ENCODE measurements around the gene ANKRD10.

DNA sequence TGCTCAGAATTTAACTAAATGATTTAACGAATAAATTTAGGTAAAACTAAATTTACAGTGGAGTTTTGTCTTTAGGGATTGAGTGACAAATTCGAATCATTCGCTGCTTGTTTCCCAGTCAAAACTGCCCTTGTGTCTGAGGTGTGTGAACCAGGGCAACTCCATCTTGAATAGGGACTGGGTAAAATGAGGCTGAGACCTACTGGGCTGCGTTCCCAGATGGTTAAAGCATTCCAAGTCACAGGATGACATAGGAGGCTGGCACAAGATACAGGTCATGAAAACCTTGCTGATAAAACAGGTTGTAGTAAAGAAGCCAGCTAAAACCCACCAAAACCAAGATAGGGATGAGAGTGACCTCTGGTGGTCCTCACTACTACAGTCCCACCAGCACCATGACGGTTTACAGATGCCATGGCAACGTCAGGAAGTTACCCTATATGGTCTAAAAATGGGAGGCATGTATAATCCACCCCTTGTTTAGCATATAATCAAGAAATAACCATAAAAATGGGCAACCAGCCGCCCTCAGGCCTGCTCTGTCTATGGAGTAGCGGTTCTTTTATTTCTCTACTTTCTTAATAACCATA lies 10.2 kb upstream of the ANKRD10 start:
- TF ChIP-seq, protein P1, sequence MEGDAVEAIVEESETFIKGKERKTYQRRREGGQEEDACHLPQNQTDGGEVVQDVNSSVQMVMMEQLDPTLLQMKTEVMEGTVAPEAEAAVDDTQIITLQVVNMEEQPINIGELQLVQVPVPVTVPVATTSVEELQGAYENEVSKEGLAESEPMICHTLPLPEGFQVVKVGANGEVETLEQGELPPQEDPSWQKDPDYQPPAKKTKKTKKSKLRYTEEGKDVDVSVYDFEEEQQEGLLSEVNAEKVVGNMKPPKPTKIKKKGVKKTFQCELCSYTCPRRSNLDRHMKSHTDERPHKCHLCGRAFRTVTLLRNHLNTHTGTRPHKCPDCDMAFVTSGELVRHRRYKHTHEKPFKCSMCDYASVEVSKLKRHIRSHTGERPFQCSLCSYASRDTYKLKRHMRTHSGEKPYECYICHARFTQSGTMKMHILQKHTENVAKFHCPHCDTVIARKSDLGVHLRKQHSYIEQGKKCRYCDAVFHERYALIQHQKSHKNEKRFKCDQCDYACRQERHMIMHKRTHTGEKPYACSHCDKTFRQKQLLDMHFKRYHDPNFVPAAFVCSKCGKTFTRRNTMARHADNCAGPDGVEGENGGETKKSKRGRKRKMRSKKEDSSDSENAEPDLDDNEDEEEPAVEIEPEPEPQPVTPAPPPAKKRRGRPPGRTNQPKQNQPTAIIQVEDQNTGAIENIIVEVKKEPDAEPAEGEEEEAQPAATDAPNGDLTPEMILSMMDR (IDR thresholded peaks at IDR 0.05): no peak
- no peak for TF ChIP-seq CREM (CRISPR knock-in tag; IDR thresholded peaks at IDR 0.05)
- TF ChIP-seq, protein P2, sequence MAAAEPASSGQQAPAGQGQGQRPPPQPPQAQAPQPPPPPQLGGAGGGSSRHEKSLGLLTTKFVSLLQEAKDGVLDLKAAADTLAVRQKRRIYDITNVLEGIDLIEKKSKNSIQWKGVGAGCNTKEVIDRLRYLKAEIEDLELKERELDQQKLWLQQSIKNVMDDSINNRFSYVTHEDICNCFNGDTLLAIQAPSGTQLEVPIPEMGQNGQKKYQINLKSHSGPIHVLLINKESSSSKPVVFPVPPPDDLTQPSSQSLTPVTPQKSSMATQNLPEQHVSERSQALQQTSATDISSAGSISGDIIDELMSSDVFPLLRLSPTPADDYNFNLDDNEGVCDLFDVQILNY (CRISPR knock-in tag; IDR thresholded peaks at IDR 0.05): no peak
- TF ChIP-seq ZNF396 (CRISPR knock-in tag; IDR thresholded peaks at IDR 0.05; ENCODE audit: borderline replicate concordance): no peak
- no peak for TF ChIP-seq GABPB1 (CRISPR knock-in tag; IDR thresholded peaks at IDR 0.05)
- TF ChIP-seq, protein P3, sequence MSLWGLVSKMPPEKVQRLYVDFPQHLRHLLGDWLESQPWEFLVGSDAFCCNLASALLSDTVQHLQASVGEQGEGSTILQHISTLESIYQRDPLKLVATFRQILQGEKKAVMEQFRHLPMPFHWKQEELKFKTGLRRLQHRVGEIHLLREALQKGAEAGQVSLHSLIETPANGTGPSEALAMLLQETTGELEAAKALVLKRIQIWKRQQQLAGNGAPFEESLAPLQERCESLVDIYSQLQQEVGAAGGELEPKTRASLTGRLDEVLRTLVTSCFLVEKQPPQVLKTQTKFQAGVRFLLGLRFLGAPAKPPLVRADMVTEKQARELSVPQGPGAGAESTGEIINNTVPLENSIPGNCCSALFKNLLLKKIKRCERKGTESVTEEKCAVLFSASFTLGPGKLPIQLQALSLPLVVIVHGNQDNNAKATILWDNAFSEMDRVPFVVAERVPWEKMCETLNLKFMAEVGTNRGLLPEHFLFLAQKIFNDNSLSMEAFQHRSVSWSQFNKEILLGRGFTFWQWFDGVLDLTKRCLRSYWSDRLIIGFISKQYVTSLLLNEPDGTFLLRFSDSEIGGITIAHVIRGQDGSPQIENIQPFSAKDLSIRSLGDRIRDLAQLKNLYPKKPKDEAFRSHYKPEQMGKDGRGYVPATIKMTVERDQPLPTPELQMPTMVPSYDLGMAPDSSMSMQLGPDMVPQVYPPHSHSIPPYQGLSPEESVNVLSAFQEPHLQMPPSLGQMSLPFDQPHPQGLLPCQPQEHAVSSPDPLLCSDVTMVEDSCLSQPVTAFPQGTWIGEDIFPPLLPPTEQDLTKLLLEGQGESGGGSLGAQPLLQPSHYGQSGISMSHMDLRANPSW (CRISPR knock-in tag; conservative IDR thresholded peaks at IDR 0.05; ENCODE audit: low read depth): no peak
- TF ChIP-seq OVOL2 (CRISPR knock-in tag; IDR thresholded peaks at IDR 0.05; ENCODE audit: borderline replicate concordance): no peak
- TF ChIP-seq ZNF121 (CRISPR knock-in tag; IDR thresholded peaks at IDR 0.05): no peak
- TF ChIP-seq ZNF416 (CRISPR knock-in tag; IDR thresholded peaks at IDR 0.05): no peak
